GM18517 (cell line): ENCODE results near the gene GHR.
"Not testable (repeated sequence)": the region's sequence is repeated elsewhere in the genome, so short reads cannot be mapped to it uniquely, and the experiment has no call there.

Experiments
- ATAC-seq: cut with Tn5 transposase; IDR thresholded peaks from one replicate; pipeline ENCODE4 v1.9.1; 2021; ENCODE audit warnings: mild to moderate bottlenecking, moderate library complexity; ENCODE audit not compliant: unreplicated experiment

GHR gene

DNA sequence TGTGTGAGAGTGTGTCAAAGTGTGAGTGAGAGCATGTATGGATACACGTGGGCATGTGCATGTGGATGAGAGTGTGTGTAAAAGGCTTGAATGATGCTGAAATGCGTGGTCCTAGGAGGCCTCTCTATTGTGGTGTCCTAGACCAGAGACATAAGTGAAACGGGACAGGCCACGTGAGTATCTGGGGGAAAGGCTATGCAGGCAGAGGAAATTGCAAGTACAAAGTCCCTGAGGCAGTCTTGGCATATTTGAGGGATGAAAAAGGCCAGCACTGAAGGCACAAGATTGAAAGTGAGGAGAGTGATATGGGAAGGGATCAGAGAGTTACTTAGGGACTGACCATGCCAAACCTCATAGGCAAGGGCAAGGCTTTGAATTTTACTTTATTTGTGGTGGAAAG, 266.2 kb downstream of the GHR start:
- ATAC-seq, result no peak

DNA sequence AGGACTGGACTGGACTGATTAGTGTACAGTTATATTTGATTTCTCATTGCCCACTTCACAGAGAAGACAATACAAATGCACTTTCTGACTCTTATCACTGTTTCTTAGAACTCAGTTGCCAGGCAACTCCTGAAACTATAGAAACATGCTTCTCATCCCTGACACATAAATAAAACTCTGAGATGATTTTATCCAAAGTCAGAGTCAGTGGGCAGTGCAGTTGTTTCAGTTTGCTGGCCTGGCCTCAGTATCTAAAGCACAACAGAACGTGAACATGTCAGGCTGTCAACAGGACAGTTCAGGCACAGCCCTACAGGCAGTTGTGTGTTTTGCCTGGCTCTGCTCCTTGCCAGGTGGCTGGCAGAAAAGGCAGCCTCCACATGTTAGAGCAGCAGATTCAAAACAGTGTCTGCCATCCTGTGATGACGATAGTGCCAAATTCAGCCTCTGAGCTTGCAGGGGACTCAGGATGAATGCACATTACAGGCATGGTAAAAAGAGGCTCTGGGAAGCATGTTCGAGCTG, 268.2 kb downstream of the GHR start:
- ATAC-seq, result no peak

DNA sequence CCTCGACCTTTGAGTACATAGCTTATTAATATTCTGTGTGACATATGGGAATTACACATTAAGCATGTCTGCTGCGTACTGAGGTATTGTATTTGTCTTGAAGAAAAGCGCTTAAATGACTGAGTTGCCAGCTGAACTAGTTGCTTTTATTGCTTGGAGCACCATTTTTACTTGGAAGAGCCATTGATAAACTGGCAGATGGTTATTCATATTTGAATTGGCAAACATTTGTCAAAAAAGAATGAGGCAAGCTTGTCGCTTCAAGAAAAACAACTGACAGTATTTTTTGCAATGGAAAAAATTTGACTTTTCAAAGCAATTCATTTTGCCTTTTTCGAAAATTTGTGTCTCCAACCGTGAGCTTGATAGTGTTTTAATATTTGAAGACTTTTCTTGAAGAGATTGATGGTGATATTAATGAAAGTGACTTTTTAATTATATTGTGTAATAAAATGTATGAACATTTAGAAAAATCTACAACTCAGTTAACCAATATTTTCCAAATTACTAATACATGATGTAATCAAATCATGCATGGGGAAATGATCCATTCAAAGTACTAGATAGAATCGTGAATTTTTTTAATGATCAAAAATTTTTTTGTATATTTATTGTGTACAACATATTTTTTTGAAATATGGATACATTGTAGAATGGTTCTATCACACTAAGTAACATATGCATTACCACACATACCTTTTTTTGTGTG, 278.3 kb downstream of the GHR start:
- no peak for ATAC-seq

DNA sequence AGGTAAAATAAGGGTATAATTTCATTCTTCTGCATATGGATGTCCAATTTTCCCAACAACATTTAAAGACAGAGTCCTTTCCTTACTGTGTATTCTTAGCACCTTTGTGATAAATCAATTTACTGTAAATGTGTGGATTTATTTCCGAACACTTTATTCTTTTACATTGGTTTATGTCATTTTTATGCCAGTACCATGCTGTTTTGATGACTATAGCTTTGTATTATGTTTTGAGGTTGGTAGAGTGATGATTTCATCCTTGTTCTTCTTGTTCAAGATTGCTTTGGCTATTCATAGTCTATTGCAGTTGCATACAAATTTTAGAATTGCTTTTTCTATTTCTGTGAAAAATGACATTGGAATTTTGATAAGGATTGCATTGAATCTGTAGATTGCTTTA, 280.0 kb downstream of the GHR start:
- ATAC-seq, result no peak

DNA sequence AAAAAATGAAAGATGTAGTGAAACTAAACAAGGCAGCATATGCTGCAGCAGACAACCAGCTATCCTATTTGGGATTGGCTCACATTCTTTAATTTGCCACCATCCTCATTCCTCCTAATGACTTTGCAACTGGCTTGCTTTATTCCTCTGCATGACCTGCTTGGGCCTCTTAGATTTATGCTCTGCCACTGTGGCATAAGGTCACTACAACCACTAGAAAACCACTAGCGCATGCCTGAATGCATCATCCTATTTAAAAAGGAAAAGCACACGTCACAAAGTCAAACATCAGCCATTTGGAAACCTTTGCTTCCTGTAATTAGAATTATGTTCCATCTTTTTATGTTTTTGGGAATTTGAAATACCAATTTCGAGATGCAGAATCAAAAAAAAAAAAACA, 292.5 kb downstream of the GHR start:
- ATAC-seq, result no peak

DNA sequence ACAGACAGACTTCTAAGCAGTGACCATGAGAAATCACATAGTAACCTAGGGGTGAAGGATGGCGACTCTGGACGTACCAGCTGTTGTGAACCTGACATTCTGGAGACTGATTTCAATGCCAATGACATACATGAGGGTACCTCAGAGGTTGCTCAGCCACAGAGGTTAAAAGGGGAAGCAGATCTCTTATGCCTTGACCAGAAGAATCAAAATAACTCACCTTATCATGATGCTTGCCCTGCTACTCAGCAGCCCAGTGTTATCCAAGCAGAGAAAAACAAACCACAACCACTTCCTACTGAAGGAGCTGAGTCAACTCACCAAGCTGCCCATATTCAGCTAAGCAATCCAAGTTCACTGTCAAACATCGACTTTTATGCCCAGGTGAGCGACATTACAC, 295.4 kb downstream of the GHR start:
- peak; percentile 81 for ATAC-seq

DNA sequence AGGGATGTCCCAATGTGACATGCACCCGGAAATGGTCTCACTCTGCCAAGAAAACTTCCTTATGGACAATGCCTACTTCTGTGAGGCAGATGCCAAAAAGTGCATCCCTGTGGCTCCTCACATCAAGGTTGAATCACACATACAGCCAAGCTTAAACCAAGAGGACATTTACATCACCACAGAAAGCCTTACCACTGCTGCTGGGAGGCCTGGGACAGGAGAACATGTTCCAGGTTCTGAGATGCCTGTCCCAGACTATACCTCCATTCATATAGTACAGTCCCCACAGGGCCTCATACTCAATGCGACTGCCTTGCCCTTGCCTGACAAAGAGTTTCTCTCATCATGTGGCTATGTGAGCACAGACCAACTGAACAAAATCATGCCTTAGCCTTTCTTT, 295.8 kb downstream of the GHR start:
- peak; percentile 9 for ATAC-seq

DNA sequence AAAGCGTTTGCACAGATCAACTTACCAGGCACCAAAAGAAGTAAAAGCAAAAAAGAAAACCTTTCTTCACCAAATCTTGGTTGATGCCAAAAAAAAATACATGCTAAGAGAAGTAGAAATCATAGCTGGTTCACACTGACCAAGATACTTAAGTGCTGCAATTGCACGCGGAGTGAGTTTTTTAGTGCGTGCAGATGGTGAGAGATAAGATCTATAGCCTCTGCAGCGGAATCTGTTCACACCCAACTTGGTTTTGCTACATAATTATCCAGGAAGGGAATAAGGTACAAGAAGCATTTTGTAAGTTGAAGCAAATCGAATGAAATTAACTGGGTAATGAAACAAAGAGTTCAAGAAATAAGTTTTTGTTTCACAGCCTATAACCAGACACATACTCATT, 297.0 kb downstream of the GHR start:
- ATAC-seq, result no peak

DNA sequence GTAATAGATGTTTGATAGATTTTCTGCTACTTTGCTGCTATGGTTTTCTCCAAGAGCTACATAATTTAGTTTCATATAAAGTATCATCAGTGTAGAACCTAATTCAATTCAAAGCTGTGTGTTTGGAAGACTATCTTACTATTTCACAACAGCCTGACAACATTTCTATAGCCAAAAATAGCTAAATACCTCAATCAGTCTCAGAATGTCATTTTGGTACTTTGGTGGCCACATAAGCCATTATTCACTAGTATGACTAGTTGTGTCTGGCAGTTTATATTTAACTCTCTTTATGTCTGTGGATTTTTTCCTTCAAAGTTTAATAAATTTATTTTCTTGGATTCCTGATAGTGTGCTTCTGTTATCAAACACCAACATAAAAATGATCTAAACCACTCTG, 298.2 kb downstream of the GHR start:
- no peak for ATAC-seq

DNA sequence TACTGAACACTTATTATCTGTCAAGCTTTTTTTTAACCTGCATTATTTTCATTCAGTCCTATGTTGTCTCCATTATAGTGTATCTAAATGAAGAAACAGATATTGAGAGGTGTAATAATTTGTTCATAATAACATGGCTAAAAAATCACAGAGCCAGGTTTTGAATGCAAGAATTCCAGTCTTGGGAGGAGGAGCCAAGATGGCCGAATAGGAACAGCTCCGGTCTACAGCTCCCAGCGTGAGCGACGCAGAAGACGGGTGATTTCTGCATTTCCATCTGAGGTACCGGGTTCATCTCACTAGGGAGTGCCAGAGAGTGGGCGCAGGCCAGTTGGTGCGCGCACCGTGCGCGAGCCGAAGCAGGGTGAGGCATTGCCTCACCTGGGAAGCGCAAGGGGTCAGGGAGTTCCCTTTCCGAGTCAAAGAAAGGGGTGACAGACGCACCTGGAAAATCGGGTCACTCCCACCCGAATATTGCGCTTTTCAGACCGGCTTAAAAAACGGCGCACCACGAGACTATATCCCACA, 311.4 kb downstream of the GHR start:
- not testable (repeated sequence) for ATAC-seq

DNA sequence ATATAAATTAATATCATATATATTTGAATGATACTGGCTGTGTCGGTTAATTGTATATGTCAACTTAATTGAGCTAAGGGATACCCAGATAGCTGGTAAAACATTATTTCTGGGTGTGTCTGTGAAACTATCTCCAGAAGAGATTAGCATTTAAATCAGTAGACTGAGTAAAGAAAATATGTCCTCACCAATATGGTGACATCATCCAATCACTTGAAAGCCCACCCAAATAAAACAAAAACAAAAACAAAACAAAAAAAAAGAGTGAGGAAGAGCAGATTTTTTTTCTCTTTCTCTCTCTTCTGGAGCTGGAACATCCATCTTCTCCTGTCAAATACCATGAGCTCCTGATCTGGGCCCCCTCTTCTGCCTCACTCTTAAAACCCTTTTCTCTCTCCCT, 317.7 kb downstream of the GHR start:
- no peak for ATAC-seq

DNA sequence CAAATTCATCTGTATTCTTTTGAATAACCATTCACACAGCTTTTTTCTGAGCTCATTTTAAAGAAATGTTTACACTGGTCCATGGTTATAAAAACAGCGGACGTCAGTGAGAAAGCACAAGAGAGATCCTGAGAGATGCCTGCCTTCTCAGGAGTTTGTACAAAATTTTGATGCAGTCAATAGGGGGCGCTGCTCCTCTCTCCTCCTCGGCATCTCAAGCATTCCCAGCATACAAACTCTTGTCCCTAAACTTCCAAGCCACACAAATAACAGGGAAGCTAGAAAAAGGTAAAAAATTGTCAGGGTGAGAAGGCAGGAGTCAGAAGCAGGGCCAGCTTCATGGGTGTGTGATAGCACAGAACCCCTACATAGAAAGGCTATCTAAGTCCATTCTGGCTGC, 322.2 kb downstream of the GHR start:
- ATAC-seq, result no peak

DNA sequence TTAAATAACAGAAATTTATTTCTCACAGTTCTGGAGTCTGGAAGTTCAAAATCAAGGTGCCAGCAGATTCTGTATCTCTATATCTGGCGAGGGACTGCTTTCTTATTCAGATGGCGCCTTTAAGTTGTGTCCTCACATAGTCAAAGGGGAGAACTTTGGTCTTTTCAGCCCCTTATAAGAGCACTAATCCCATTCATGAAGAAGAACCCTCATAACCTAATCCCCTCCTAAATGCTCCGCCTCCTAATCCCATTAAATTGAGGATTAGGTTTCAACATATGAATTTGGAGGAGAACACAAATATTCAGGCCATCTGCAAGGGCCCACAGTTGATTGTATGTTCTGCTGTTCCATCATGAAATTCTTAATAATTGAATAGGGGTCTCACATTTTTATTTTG, 322.6 kb downstream of the GHR start:
- no peak for ATAC-seq

DNA sequence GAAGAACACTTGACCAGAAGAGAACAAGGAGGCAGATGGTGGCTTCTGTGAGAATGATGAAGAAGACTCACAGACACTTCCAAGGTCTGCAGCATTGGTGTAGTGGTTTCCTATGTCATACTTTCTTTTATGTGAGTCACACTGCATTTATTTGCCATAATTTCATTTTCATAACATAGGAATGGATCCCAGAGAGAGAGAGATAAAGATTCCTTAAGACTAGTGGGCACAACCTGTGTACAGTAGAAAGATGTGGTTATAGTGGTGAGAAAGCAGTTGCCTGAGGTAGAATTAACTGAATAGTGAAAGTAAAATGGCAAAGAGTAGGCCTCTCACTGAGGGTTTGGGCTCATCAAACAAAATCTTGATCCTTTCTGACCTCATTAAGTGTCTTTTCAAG, 325.8 kb downstream of the GHR start:
- ATAC-seq, result no peak

DNA sequence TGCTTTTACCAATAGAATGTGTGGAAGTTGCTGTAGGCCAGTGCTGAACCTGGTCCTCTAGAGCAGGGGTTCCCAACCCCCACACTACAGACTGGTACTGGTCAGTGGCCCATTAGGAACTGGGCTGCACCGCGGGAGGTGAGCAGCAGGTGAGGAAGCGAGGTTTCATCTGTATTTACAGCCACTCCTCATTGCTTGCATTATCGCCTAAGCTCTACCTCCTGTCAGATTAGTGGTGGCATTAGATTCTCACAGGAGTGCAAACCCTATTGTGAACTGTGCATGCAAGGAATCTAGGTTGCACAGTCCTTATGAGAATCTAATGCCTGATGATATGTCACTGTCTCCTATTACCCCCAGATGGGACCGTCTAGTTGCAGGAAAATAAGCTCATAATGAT, 327.3 kb downstream of the GHR start:
- no peak for ATAC-seq

DNA sequence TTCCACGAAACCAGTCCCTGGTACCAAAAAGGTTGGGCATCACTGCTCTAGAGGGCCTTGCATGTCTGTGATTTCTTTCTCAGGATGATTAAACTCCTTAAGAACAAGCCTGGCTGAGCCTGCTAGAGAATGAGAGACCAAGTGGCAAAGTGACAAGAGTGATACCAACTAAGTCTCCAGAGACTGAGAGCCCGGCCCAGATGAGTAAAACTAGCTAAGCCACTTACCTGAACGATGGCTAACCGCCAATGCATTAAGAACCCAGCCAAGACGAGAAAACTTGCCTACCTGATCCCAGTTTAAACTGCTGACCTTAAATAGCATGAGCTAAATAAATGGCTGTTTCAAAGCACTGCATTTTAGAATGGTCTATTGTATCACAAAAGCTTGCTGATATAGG, 327.8 kb downstream of the GHR start:
- no peak for ATAC-seq

DNA sequence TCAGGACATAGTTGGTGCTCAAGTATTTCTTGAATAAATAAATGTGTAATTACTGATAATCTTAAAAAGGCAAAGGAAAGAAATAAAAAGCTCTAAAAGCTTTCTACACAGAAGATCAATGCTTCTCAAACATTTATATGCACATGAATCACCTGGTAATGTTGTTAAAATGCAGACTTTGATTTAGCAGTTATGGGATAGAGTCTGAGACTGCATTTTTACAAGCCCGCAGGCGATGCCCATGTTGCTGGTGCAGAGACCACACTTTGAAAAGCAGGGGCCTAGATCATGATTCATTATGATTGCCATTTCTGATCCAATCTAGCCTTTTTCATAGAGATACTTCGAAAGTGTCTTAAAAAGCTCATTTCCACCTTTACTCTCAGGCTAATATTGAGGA, 329.9 kb downstream of the GHR start:
- no peak for ATAC-seq

DNA sequence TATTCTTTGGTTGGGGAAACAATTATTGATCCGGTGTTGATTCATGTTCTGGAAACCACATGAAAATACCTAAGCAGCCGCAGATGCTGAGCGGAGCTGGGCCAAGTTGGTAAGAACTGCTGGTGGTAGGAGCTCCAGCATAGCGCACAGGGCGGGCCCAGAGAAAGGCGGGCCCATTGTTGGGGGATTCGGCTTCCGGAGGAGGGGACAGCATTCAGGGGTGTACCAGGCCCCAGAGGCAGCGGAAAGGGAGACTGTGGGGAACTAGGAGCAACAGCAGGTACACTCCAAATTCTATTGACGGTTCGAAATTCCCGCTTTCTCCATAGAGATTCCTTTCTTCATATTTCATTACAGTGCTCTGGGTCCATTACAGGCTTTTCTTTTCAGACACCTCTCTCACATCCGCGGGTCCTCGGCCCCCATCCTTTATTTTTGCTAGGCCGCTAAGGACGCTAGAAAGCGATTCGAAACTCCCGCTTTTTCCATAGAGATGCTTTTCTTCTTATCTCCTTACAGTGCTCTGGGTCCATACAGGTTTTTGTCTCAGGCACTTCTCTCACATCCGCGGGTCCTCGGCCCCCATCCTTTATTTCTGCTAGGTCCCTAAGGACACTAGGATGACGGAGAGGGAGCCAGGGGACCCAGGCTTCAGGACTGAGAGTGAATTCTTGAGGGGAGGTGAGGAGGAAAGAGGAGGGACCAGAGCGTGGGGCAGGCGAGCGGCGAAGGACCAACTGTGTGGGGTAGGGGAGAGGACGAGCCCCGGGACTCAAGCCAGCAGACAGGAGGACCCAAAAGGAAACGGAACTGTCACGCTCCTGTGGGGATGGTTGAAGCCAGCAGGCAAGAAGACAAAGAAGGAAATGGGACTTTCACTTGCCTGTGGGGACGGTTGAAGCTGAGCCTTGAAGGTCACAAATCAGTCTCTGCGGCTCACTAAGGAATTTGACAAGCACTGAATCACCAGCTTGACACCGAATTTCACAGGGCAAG, 333.7 kb downstream of the GHR start, which contains the start of gene CCDC152:
CCDC152 (plus strand) TSS at position 213 of the 996 bp plus-strand sequence. CDS start 2,304 bp downstream, outside the sequence.
- peak; percentile 92 for ATAC-seq

DNA sequence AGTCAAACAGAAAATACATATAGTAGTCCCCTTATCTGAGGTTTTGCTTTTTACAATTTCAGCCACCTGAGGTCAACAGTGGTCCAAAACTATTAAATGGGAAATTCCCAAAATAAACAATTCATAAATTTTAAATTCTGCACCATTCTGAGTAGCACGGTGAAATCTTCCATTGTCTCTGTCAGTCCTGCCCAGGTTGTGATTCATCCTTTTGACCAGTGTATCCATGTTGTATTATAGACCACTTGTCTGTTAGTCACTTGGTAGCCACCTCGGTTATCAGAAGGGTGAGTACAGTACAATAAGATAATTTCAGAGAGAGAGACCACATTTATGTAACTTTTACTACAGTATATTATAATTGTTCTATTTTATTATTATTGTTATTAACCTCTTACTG, 336.2 kb downstream of the GHR start:
- ATAC-seq, result no peak

DNA sequence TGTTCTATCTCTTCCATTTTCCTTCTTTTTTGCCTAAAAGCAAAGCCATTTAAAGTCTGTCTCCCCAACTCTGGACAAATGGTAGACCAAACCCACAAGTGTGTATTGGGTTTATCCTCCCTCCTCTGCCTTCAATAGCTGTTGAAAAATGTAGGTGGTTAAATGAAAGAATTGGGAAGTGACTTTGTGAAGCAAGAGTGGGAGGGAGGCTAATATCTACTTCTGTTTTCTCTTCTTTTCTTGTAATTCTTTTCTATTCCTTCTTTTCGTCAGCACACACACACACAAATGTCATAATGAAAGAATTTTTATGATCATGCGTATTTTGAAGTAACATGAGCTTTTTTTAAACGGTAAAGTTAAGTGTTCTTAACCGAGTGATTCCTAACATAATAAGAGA, 337.2 kb downstream of the GHR start:
- no peak for ATAC-seq

DNA sequence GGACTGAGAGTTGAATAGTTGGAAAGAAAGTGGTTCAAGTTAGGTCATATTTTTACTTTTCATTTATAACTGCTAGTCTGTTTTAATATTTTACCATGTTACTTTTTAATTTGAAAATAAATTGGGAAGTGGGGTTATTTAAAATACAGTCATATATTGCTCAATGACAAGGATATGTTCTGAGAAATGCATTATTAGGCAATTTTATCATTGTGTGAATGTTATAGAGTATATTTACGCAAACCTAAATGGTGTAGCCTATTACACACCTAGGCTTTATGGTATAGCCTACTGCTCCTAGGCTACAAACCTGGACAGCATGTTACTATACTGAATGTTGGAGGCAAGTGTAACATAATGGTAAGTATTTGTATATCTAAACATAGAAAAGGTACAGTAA, 338.6 kb downstream of the GHR start:
- no peak for ATAC-seq
